Muscle of back (tissue), 11 donors: ENCODE results near the gene TBC1D2B. TPM values are rescaled to one million over a fixed set of nuclear protein-coding genes. Genes with fewer than 3 reads are reported as not detected.
"Not testable (repeated sequence)": the region's sequence is repeated elsewhere in the genome, so short reads cannot be mapped to it uniquely, and the experiment has no call there.

ENCODE experiments used
- DNase-seq, 3 donors: peaks; one replicate each; pipeline versions ENCODE4 v3.0.0 to v3.0.0-alpha.2; 2013
- polyA plus RNA-seq, 10 donors: library from polyadenylated mRNA; unstranded; fragments of 120-200 nt; gene quantifications; one replicate each; pipeline ENCODE4 v1.2.1, GENCODE V29; 2013; ENCODE audit not compliant: insufficient read length in 10 of 10

The TBC1D2B gene
- polyA plus RNA-seq, 10 donors, result 24.4 to 39.6 (median 31.3) TPM

GRCh38 chr15:77991029-77991406 is 86.5 kb downstream of the TBC1D2B start:
- no peak for DNase-seq

- no peak for DNase-seq
Observed at GRCh38 chr15:77989296-77990143, 88.0 kb downstream of the TBC1D2B start.

- DNase-seq, result no peak
Observed at GRCh38 chr15:77988347-77989295, 88.9 kb downstream of the TBC1D2B start.

- DNase-seq, result not testable (repeated sequence)
Observed at GRCh38 chr15:77987765-77988136, 89.8 kb downstream of the TBC1D2B start.

- DNase-seq, result no peak
Observed at GRCh38 chr15:77986891-77987764, 90.4 kb downstream of the TBC1D2B start.

- DNase-seq, result no peak
Observed at GRCh38 chr15:77985931-77986480, 91.5 kb downstream of the TBC1D2B start.

- no peak for DNase-seq
Observed at GRCh38 chr15:77985031-77985930, 92.2 kb downstream of the TBC1D2B start.

- DNase-seq, result no peak
Observed at GRCh38 chr15:77984446-77984861, 93.1 kb downstream of the TBC1D2B start.

- DNase-seq, result no peak
Observed at GRCh38 chr15:77983708-77984445, 93.6 kb downstream of the TBC1D2B start.

- DNase-seq, result no peak
Observed at GRCh38 chr15:77983091-77983707, 94.3 kb downstream of the TBC1D2B start.

- no peak for DNase-seq
Observed at GRCh38 chr15:77982127-77982490, 95.4 kb downstream of the TBC1D2B start.

- DNase-seq, result no peak
Observed at GRCh38 chr15:77981281-77982126, 96.0 kb downstream of the TBC1D2B start.

- not testable (repeated sequence) for DNase-seq
Observed at GRCh38 chr15:77980674-77981073, 96.8 kb downstream of the TBC1D2B start.

- DNase-seq, result no peak
Observed at GRCh38 chr15:77980098-77980497, 97.4 kb downstream of the TBC1D2B start.

GRCh38 chr15:77979157-77979556 is 98.4 kb downstream of the TBC1D2B start:
- not testable (repeated sequence) for DNase-seq

GRCh38 chr15:77978759-77979145 is 98.8 kb downstream of the TBC1D2B start:
- not testable (repeated sequence) for DNase-seq

GRCh38 chr15:77977903-77978758 is 99.4 kb downstream of the TBC1D2B start:
- not testable (repeated sequence) for DNase-seq
